Limb (tissue), 2 donors: ENCODE measurements around the gene C11orf42.
A peak's percentile ranks its signal among the peaks of the same experiment; 100 is the strongest.

Experiments used
- DNase-seq, 2 donors: peaks; one replicate each; pipeline ENCODE4 v3.0.0-alpha.2; 2016; ENCODE audit errors: extremely low spot score in 2 of 2

The C11orf42 gene

DNA sequence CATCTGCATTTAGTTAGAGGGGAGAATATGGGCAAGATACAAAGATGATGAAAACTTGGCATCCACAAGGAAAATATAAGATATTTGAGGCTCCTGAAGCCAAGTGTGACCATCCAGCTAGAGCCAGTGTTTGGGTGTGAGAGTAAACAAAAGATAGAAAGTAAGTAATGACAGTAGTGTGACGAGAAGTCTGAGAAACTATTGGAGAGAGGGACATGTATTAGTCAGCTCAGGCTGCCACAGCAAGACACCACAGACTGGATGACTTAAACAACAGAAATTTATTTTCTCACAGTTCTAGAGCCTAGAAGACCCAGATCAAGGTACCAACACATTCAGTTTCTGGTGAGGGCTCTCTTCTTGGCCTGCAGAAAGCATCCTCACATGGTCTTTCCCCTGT, 47.8 kb downstream of the C11orf42 start:
- DNase-seq = no peak

DNA sequence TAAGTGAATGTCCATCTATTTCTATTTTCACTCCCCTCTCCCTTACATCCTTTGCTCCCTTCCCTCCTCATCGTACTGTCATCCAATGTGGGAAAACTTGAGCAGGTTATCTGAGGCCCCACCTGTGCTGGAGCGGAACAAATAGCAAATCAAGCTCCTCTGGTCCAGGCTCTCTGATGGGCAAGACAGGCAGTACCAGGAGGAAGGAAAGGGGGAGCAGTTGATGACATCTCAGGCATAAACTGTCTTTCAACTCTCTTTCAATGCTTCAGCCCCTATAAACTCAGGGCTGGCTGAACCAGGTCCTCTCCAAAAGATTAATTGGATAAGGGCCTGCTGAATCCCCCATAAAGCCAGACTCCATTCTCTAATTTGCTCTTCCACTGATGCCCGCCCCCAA, 52.8 kb downstream of the C11orf42 start:
- no peak for DNase-seq

DNA sequence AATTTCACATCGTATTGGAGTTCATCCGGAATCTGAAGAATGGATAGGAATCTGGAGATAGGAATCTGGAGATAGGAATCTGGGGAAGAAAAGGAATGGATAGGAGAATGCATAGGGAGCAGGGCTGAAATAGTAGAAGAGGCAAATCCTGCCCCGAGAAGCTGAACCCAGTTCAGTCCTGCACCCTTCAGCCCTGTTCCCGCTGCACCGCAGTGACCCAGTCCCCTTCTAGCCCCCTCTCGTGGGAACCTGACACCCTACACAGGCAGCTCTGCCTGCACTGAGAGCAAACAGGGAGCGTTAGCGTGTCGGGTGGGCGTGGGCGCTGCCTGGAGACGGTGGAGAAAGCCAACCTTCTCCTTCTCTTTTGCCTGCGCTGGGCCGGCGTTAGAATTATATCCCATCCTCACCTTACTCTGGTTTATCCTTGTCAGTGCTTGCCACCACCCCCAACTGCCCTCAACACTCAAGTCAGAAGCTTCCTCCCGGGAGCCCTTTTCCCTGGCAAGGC, 53.3 kb downstream of the C11orf42 start:
- DNase-seq = peak in 1 of 2 donors; percentile 46

DNA sequence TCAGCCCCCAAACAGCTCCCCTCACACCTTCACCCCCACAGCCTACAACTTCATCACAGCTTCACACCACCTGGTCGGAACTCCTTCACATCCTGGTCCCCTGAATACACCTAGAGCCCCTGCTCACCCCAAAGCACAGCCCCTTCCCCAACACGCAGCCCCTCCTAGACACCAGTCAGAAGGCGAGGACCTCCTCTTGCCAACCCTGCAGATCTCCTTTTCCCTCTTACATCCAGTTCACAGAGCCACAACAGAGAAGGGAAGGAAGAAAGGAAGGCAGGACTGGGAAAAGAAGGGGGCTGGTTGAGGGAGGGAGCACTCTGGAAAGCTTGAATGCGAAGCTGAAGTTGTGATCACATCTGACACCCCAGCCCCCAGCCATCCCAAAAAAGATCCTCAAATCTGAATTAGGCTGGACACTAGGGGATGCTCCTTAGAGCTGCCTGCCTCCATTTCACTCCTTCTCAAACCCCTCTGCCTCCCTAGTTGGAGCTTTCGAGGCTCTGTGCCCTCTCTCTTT, 54.9 kb downstream of the C11orf42 start:
- no peak for DNase-seq
